A673 (cell line): ENCODE results near the gene TCEA2. TPM values are rescaled to one million over a fixed set of nuclear protein-coding genes. Genes with fewer than 3 reads are reported as not detected.

Experiments
- BruUV-seq: library from RNA; stranded (reverse); fragments of 400-500 nt; replicated peaks from 2 replicates; lab custom pipeline; 2021; lab: Mats Ljungman, UMichigan
- CTCF ChIA-PET: fragments of 300-600 bp; sonication (Branson Sonifier 250); formaldehyde crosslinking; loops from one replicate; lab custom pipeline; 2022; ENCODE audit warnings: antibody characterized with exemption; lab: Charles Lee
- POLR2A ChIA-PET: fragments of 300-600 bp; sonication (Branson Sonifier 250); formaldehyde crosslinking; loops from one replicate; lab custom pipeline; 2022; ENCODE audit warnings: antibody characterized with exemption; ENCODE audit not compliant: low non-redundant PET; lab: Charles Lee
- DNase-seq: peaks from one replicate; pipeline ENCODE4 v3.0.0-alpha.2; 2015; ENCODE audit warnings: low spot score
- H3K27ac ChIP-seq: fragments of 200-600 bp; sonication (generic); 2 replicates; pipeline ENCODE4 v1.5.1; 2016; ENCODE audit warnings: mixed run types, low read depth, mild to moderate bottlenecking, mixed read lengths, antibody characterized with exemption, low read length; ENCODE audit not compliant: poor library complexity, severe bottlenecking
- H3K27me3 ChIP-seq: fragments of 200-600 bp; sonication (generic); replicated peaks from 2 replicates; pipeline ENCODE4 v1.6.1; 2017; ENCODE audit warnings: mixed run types, low read depth, mild to moderate bottlenecking, mixed read lengths, antibody characterized with exemption, low read length; ENCODE audit not compliant: insufficient read depth, poor library complexity
- H3K36me3 ChIP-seq: fragments of 200-600 bp; sonication (generic); 2 replicates; pipeline ENCODE4 v1.6.1; 2016; ENCODE audit warnings: mixed run types, mild to moderate bottlenecking, mixed read lengths, antibody characterized with exemption, low read length; ENCODE audit not compliant: insufficient read depth, poor library complexity, severe bottlenecking
- H3K4me1 ChIP-seq: fragments of 200-600 bp; sonication (generic); 2 replicates; pipeline ENCODE4 v1.6.1; 2017; ENCODE audit warnings: mixed run types, mild to moderate bottlenecking, mixed read lengths, antibody characterized with exemption, low read length; ENCODE audit not compliant: insufficient read depth, poor library complexity, severe bottlenecking
- H3K4me3 ChIP-seq: fragments of 200-600 bp; sonication (generic); 2 replicates; pipeline ENCODE4 v1.5.1; 2016; ENCODE audit warnings: low read depth, mixed run types, mild to moderate bottlenecking, mixed read lengths, low read length; ENCODE audit not compliant: poor library complexity, severe bottlenecking
- H3K9me3 ChIP-seq: fragments of 200-600 bp; sonication (generic); 2 replicates; pipeline ENCODE4 v1.6.1; 2016; ENCODE audit warnings: mixed run types, low read depth, mild to moderate bottlenecking, mixed read lengths, antibody characterized with exemption, low read length; ENCODE audit not compliant: poor library complexity, severe bottlenecking
- CTCF ChIP-seq: fragments of 300-800, 200-600 bp; sonication (generic); conservative IDR thresholded peaks from 2 replicates; pipeline ENCODE4 v1.5.1; 2017; ENCODE audit warnings: low read depth, mild to moderate bottlenecking, antibody characterized with exemption, low read length, moderate library complexity, mixed read lengths
- EZH2 ChIP-seq: fragments of 200-600 bp; sonication (generic); IDR thresholded peaks from 2 replicates; pipeline ENCODE4 v1.6.1; 2017; ENCODE audit warnings: borderline replicate concordance, low read depth, mild to moderate bottlenecking, mixed read lengths, antibody characterized with exemption, low read length; ENCODE audit not compliant: poor library complexity, severe bottlenecking
- intact Hi-C: fragments of 100-400 bp; cut with micrococcal nuclease; formaldehyde crosslinking; loops from one replicate; pipeline ENCODE4 v1.10.0; 2022; ENCODE audit not compliant: unreplicated experiment
- total RNA-seq: library from RNA; stranded (reverse); gene quantifications from 2 replicates; pipeline ENCODE4 v1.2.3, GENCODE V29; 2021

Gene TCEA2
- total RNA-seq, 1 experiment from 2014 or later, result 35.0 TPM

- intact Hi-C loops, result no loop called here
- H3K4me1 ChIP-seq, result peaks cover 12% of the 10 kb centered on the region
- peaks cover 6% of the 10 kb centered on the region for H3K36me3 ChIP-seq
- TF ChIP-seq EZH2 (no peak), CTCF (no peak)
- BruUV-seq, result no TSS peak
- H3K27me3 ChIP-seq, result no peaks in the 10 kb centered on the region
- DNase-seq, result no peak
- ChIA-PET CTCF (no interaction called here), POLR2A (no interaction called here)
- H3K27ac ChIP-seq, result no peak overlapping the region
- H3K9me3 ChIP-seq, result no peaks in the 10 kb centered on the region
- H3K4me3 ChIP-seq, result no peak overlapping the region
Observed at GRCh38 chr20:64074184-64074789, 11.3 kb downstream of the TCEA2 start.

- Histone ChIP-seq H3K36me3 (peaks cover 6% of the 10 kb centered on the region), H3K4me3 (no peak overlapping the region), H3K27me3 (no peaks in the 10 kb centered on the region), H3K27ac (no peak overlapping the region), H3K4me1 (peaks cover 12% of the 10 kb centered on the region), H3K9me3 (no peaks in the 10 kb centered on the region)
- ChIA-PET POLR2A (no interaction called here), CTCF (no interaction called here)
- BruUV-seq, result no TSS peak
- no peak for DNase-seq
- intact Hi-C loops, result no loop called here
- TF ChIP-seq CTCF, result no peak
- no peak for TF ChIP-seq EZH2
Observed at GRCh38 chr20:64074963-64075362, 12.0 kb downstream of the TCEA2 start.

- Histone ChIP-seq H3K4me1 (peaks cover 12% of the 10 kb centered on the region), H3K27ac (no peak overlapping the region), H3K9me3 (no peaks in the 10 kb centered on the region), H3K27me3 (no peaks in the 10 kb centered on the region), H3K36me3 (peaks cover 6% of the 10 kb centered on the region), H3K4me3 (no peak overlapping the region)
- intact Hi-C loops, result no loop called here
- no peak for DNase-seq
- ChIA-PET CTCF (no interaction called here), POLR2A (interaction anchor here (0.6 kb wide), 1 partner anchor 140 kb away, joined by 3 read pairs; no protein-coding TSS in a partner anchor)
- BruUV-seq, result no TSS peak
- no peak for TF ChIP-seq EZH2
- TF ChIP-seq CTCF, result no peak
Observed at GRCh38 chr20:64075556-64075955, 12.6 kb downstream of the TCEA2 start.
